Measurements from ENCODE around the gene RNF6.

RNF6 gene

GRCh38 chr13:26225896-26226617 is 3.9 kb upstream of the RNF6 start:
- no peak for DNase-seq (ENCODE audit: low read depth, low spot score)

DNA sequence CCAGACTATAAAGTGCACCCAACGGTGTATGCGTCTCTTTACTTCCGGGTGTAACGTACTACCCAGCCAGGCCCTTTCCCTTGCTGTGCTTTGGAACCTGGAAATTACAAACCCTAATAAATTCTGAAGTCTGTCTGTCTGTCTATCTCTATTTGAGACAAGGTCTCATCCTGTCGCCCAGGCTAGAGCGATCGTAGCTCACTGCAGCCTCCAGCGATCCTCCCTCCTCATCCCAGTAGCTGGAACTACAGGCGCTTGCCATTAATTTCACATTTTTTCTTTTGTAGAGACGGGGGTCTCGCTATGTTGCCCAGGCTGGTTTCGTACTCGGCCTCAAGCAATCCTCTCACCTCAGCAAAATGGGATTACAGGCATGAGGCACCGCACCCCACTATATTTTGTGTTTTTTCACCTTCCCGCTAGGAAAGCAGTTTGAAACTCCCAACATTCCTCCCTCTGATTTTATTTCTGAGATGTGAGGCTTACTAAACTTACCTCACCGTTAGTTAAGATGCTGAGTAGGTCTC is 469 bp upstream of the RNF6 start:
- no peak for DNase-seq (ENCODE audit: low read depth, low spot score)

- DNase-seq (ENCODE audit: low read depth, low spot score) = no peak
Measured at GRCh38 chr13:26221399-26221720, 754 bp downstream of the RNF6 start.

GRCh38 chr13:26220575-26220974 is 1.5 kb downstream of the RNF6 start:
- no peak for DNase-seq (ENCODE audit: low read depth, low spot score)

GRCh38 chr13:26219726-26220125 is 2.4 kb downstream of the RNF6 start:
- no peak for DNase-seq (ENCODE audit: low read depth, low spot score)

DNA sequence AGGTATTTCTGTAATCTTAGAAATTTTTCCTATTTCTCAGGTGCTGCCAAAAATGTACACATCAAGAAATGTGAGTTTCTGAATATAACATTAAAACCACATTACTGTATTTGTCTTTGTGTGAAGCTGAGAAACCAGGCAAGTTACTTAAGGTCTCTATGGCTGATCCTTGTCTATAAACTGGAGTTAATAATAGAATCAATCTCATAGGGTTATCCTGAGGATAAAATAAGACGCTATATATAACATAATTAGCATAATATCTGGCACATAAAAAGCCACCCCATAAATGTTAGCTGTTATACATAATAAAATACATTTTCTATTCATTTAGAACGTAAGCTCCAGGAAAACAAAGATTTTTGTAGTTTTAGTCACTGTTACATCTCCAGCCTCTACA is 6.1 kb downstream of the RNF6 start:
- DNase-seq (ENCODE audit: low read depth, low spot score) = no peak

- DNase-seq (ENCODE audit: low read depth, low spot score) = no peak
Measured at GRCh38 chr13:26213982-26214381, 8.1 kb downstream of the RNF6 start.

- no peak for DNase-seq (ENCODE audit: low read depth, low spot score)
Measured at GRCh38 chr13:26213345-26213744, 8.8 kb downstream of the RNF6 start.

DNA sequence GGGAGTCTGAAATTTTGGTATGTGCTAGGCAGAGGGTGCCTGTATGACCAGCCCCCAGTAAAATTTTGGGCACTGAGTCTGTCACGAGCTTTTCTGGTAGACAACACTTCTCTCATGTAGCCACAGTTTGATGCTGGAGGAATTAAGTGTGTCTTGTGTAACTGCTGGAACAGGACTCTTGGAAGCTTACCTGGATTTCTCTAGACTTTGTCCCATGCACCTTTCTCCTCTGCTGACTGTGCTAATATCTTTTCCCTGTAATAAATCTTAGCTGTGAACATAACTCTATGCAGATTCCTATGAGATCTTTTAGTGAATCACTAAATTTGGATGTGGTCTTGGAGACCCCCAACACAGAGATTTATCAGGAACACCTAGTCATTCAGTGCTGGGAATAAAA is 13.8 kb downstream of the RNF6 start:
- DNase-seq (ENCODE audit: low read depth, low spot score) = no peak

- DNase-seq (ENCODE audit: low read depth, low spot score) = no peak
Measured at GRCh38 chr13:26202365-26202972, 19.6 kb downstream of the RNF6 start.

GRCh38 chr13:26200811-26201210 is 21.3 kb downstream of the RNF6 start:
- DNase-seq (ENCODE audit: low read depth, low spot score) = no peak

DNA sequence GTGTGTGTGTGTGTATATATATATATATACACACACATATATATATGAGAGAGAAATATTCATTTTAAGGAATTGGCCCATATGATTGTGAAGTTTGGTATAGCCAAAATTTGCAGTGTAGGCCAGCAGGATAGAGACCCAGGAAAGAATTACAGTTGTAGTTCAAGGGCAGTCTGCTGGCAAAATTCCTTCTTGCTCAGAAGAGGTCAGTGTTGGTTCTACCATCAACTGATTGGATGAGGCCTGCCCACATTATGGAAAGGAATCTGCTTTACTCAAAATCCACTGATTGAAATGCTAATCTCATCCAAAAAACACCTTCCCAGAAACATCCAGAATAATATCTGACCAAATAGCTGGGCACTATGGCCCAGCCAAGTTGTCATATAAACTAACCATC is 24.0 kb downstream of the RNF6 start:
- no peak for DNase-seq (ENCODE audit: low read depth, low spot score)

GRCh38 chr13:26197298-26197697 is 24.8 kb downstream of the RNF6 start:
- no peak for DNase-seq (ENCODE audit: low read depth, low spot score)

DNA sequence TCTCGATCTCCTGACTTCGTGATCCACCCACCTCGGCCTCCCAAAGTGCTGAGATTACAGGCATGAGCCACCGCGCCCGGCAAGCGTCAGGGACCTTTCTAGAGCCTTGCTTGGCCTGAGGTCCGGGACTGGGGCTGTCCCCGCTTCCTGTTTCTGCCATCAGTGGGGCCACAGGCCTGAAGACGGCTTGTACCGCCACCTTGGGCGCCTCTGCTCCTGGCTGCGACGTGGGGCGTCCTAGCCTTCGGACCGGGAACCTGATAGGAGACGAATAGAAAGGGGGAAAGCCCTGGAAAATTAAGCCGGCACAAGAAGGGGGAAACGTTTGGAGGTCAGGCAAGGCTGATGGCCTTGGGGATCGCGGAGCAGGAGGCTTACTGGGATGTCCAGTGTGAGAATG is 35.1 kb downstream of the RNF6 start:
- no peak for DNase-seq (ENCODE audit: low read depth, low spot score)

- peak; percentile 74 for DNase-seq (ENCODE audit: low read depth, low spot score)
Measured at GRCh38 chr13:26186118-26186870, 35.8 kb downstream of the RNF6 start.

- DNase-seq (ENCODE audit: low read depth, low spot score) = no peak
Measured at GRCh38 chr13:26185720-26186117, 36.4 kb downstream of the RNF6 start.

DNA sequence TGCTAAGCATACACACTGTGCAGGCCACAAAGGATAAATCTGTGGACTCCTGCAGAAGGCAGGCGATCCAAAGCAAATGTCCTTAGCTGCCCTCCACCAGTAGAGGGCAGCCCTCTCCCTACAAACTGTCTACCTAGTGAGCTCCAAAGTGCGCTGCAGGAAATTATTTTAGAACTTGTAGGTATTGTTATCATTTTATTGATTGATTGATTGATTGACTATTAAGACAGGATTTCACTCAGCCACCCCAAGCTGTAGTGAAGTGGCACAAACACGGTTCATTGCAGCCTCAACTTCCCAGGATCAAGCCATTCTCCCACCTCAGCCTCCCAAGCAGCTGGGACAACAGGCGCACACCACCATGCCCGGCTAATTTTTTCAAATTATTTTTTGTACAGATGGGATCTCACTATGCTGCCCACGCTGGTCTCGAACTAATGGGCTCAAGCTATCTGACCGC is 37.3 kb downstream of the RNF6 start:
- peak; percentile 45 for DNase-seq (ENCODE audit: low read depth, low spot score)

DNA sequence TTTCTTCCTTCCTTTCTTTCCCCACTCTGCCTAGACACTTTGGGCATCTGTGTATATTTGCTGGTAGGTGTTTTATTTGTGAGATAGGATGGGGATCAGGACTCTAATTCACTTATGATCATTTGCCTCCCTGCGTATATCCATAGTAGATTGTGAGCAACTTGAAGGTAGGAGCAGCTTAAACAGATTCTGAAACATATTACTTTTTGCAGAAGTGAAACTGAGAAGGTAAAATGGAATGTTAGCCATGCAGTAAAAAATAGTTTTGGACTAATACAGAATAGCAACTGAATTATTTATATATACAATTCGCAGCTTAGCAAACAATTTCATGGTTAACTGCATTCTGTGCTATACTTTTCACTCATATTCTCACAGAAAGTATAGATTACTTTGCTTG is 38.7 kb downstream of the RNF6 start:
- no peak for DNase-seq (ENCODE audit: low read depth, low spot score)

GRCh38 chr13:26179344-26179743 is 42.8 kb downstream of the RNF6 start:
- DNase-seq (ENCODE audit: low read depth, low spot score) = no peak

DNA sequence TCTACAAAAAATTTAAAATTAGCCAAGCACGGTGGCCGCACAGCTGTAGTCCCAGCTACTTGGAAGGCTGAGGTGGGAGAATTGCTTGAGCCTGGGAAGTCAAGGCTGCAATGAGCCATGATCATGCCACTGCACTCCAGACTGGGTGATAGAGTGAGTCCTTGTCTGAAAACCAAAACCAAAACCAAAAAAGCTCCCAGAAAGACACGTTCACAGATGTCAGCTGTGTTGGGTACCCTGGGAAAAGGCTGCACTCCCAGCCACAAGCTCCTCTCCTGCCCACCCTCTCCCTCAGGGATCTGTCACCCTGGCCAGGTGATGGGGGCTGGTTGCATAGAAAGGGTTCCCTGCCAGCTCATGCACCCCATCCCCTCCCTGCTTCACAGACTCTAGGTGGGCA is 53.3 kb downstream of the RNF6 start:
- DNase-seq (ENCODE audit: low read depth, low spot score) = no peak

DNA sequence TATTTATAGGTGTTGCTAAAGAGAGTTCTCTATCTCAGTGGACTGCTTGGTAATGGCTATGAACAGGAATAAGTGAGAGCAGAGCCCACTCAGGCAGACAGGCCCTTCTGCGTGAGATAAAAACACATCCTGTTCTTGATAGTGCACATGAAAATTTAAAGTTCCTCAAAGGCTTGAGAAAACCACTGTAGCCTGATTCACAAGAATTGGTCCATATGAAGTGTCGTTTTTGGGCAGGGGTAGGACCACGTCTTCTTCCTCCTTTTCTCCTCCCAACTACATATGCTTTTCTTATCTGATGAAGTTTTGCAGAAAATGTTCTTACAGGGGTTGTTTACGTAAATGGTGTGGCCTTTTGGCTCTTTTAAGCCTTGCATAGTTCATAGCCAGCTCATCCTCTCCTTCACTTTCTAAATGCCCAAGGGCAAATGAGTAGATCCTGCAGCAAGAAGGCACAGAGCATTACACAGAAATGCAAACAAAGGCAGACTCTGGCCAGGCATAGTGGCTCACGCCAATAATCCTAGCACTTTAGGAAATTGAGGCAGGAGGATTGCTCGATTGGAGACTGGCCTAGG is 53.8 kb downstream of the RNF6 start:
- DNase-seq (ENCODE audit: low read depth, low spot score) = no peak

GRCh38 chr13:26163812-26164211 is 58.3 kb downstream of the RNF6 start:
- DNase-seq (ENCODE audit: low read depth, low spot score) = no peak

Data from smooth muscle cell of the brain vasculature (primary cell).